Breast epithelium (tissue), 4 donors: Measurements from ENCODE around the gene SLC22A23. TPM values are rescaled to one million over a fixed set of nuclear protein-coding genes. Genes with fewer than 3 reads are reported as not detected.

Experiments used
- DNase-seq, 2 donors: peaks; one replicate each; pipeline ENCODE4 v3.0.0-alpha.2; 2019; ENCODE audit warnings: low spot score in 2 of 2
- H3K27ac ChIP-seq, 2 donors: fragments of 200-600 bp; sonication (generic) in 1 of 2; one replicate each; pipeline ENCODE4 v1.5.1; 2016 to 2019; ENCODE audit warnings: mild to moderate bottlenecking in 1 of 2
- H3K27me3 ChIP-seq, 2 donors: fragments of 200-600 bp; sonication (generic) in 1 of 2; one replicate each; pipeline versions ENCODE4 v1.5.1 to v1.6.0; 2017 to 2019; ENCODE audit warnings: control low read depth in 1 of 2, mild to moderate bottlenecking in 1 of 2
- H3K36me3 ChIP-seq: fragments of 200-600 bp; one replicate; pipeline ENCODE4 v1.5.1; 2019
- H3K4me1 ChIP-seq, 2 donors: fragments of 200-600 bp; sonication (generic); one replicate each; pipeline ENCODE4 v1.5.1; 2016 to 2019; ENCODE audit warnings: control low read depth in 1 of 2
- H3K4me3 ChIP-seq, 3 donors: fragments of 200-600 bp; sonication (generic); 1 replicate in 2 of 3; 2 replicates in 1 of 3; pipeline ENCODE4 v1.5.1; 2016 to 2019; ENCODE audit warnings: mild to moderate bottlenecking in 3 of 3, moderate library complexity in 2 of 3
- H3K9me3 ChIP-seq, 2 donors: fragments of 200-600 bp; sonication (generic) in 1 of 2; one replicate each; pipeline ENCODE4 v1.5.1; 2016 to 2019; ENCODE audit warnings: control low read depth in 1 of 2
- CTCF ChIP-seq, 3 donors: fragments of 450-650 bp; IDR thresholded peaks; one replicate each; pipeline ENCODE4 v1.5.1; 2016 to 2017; ENCODE audit warnings: antibody characterized with exemption in 3 of 3, mild to moderate bottlenecking in 3 of 3, moderate library complexity in 3 of 3
- POLR2A ChIP-seq: fragments of 450-650 bp; IDR thresholded peaks from one replicate; pipeline ENCODE4 v1.6.1; 2016; ENCODE audit warnings: antibody characterized with exemption, mild to moderate bottlenecking, moderate library complexity
- POLR2AphosphoS5 ChIP-seq, 3 donors: sonication (generic); formaldehyde crosslinking; IDR thresholded peaks; one replicate each; pipeline ENCODE4 v1.6.1; 2017; ENCODE audit warnings: antibody characterized with exemption in 3 of 3
- intact Hi-C: fragments of 100-400 bp; cut with DNase I; formaldehyde crosslinking; loops from one replicate; pipeline ENCODE4 v1.15.1; 2023; ENCODE audit warnings: low total_unique reads
- total RNA-seq, 3 donors: library from RNA; depleted of rRNA; stranded (reverse); fragments of >200 nt; gene quantifications; one replicate each; pipeline ENCODE4 v1.1.0, GENCODE V29; 2016

The SLC22A23 gene
- total RNA-seq, 3 donors from 2014 or later = 10.9 to 26.3 (median 22.9) TPM

- TF ChIP-seq POLR2AphosphoS5 (IDR thresholded peaks at IDR 0.05) (no peak), POLR2A (no peak), CTCF (IDR thresholded peaks at IDR 0.05) (no peak)
- intact Hi-C loops = no loop called here
- DNase-seq = no peak
- H3K27ac ChIP-seq = peak overlapping the region; percentile 74 to 81
- H3K27me3 ChIP-seq = no peaks in the 10 kb centered on the region
- no peaks in the 10 kb centered on the region for H3K36me3 ChIP-seq
- no peaks in the 10 kb centered on the region for H3K9me3 ChIP-seq
- H3K4me3 ChIP-seq = no peak overlapping the region
- H3K4me1 ChIP-seq = peaks cover 0 to 6% of the 10 kb centered on the region in 2 donors
These were observed 59.4 kb downstream of the SLC22A23 start for GRCh38 chr6:3397229-3398164.

DNA sequence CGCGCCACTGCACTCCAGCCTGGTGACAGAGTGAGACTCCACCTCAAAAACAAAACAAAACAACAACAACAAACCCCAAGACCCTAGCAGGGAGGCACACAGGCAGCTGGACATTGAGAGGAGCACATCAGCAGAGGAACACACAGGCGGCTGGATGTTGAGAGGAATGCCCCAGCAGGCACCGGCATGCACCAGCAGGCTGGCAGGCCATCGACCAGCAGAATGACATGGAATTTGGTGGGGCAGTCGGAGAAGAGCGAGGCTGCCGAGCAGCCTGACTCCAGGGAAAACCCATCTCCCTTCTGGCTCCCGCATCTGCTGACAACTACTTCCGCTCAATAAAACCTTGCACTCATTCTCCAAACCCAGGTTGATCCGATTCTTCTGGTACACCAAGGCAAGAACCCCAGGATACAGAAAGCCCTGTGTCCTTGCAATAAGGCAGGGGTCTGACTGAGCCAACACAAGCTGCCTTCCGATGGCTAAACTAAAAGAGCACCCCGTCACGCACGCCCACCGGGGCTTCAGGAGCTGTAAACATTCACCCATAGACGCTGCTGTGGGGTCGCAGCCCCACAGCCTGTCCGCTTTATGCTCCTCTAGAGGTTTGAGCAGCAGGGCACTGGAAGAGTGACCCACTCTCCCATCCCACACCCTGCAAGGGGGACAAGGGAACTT is 60.2 kb downstream of the SLC22A23 start:
- peak in 1 of 3 donors; percentile 11 for TF ChIP-seq POLR2AphosphoS5 (IDR thresholded peaks at IDR 0.05)
- TF ChIP-seq CTCF (IDR thresholded peaks at IDR 0.05) = no peak
- intact Hi-C loops = no loop called here
- Histone ChIP-seq H3K27ac (peak overlapping the region; percentile 74 to 81), H3K27me3 (no peaks in the 10 kb centered on the region), H3K9me3 (no peaks in the 10 kb centered on the region), H3K4me3 (no peak overlapping the region), H3K36me3 (no peaks in the 10 kb centered on the region), H3K4me1 (no peaks in the 10 kb centered on the region)
- DNase-seq = peak in 1 of 2 donors; percentile 81

DNA sequence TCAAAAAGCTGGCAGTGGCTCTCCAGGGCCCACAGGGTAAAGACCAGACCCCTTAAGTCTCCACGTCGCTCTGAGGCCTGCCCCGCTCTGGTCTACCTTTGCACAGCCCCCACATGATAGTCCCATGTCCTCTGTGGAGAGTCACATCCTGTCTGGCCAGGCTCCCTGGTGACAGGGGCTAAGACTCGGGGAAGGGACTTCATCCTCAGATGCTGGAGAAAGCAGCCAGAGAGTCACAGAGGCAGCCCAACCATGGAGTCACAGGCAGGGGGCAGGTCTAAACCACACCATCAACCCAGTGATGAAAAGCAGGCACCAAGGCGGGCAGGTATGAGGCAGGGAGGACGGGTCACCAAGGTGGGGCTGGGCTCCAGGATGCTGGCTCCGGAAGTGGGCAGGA is 62.2 kb downstream of the SLC22A23 start:
- Histone ChIP-seq H3K27ac (no peak overlapping the region), H3K27me3 (no peaks in the 10 kb centered on the region), H3K9me3 (no peaks in the 10 kb centered on the region), H3K4me1 (peaks cover 4 to 6% of the 10 kb centered on the region in 2 donors), H3K36me3 (no peaks in the 10 kb centered on the region), H3K4me3 (no peak overlapping the region)
- intact Hi-C loops = no loop called here
- no peak for DNase-seq
- no peak for TF ChIP-seq POLR2A
- TF ChIP-seq CTCF (IDR thresholded peaks at IDR 0.05) = no peak
- TF ChIP-seq POLR2AphosphoS5 (IDR thresholded peaks at IDR 0.05) = no peak

- no peak for TF ChIP-seq CTCF (IDR thresholded peaks at IDR 0.05)
- TF ChIP-seq POLR2A = no peak
- TF ChIP-seq POLR2AphosphoS5 (IDR thresholded peaks at IDR 0.05) = no peak
- Histone ChIP-seq H3K27ac (no peak overlapping the region), H3K9me3 (no peaks in the 10 kb centered on the region), H3K27me3 (no peaks in the 10 kb centered on the region), H3K36me3 (no peaks in the 10 kb centered on the region), H3K4me3 (no peak overlapping the region), H3K4me1 (peaks cover 4 to 6% of the 10 kb centered on the region in 2 donors)
- no peak for DNase-seq
- intact Hi-C loops = no loop called here
These were observed 63.0 kb downstream of the SLC22A23 start for GRCh38 chr6:3393836-3394202.
